ENCODE measurements around the gene TOM1.

DNA sequence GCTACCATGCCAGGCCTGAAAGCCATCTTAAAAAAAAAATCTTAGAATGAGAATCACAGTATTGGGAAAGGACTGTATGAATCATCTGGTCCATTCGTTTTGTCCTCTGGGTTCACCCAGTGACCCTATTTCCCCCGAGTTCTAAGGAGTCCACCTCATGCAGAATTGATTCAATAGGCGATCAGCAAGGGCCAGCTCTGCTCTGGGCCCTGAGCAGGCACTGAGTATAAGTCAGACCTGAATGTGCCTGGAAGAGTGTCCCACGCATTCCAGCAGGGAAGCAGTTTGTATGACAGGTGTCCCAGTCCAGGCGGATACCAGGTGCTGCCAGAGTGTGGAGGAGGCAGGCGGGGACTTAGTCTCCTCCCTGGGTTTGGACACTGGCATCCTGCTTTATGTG, 80.3 kb downstream of the TOM1 start:
- TF ChIP-seq, protein P1, sequence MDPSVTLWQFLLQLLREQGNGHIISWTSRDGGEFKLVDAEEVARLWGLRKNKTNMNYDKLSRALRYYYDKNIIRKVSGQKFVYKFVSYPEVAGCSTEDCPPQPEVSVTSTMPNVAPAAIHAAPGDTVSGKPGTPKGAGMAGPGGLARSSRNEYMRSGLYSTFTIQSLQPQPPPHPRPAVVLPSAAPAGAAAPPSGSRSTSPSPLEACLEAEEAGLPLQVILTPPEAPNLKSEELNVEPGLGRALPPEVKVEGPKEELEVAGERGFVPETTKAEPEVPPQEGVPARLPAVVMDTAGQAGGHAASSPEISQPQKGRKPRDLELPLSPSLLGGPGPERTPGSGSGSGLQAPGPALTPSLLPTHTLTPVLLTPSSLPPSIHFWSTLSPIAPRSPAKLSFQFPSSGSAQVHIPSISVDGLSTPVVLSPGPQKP (IDR thresholded peaks at IDR 0.05; ENCODE audit: low read depth, low read length): no peak
- TF ChIP-seq POLR2A (IDR thresholded peaks at IDR 0.05; ENCODE audit: low read length) (no peak), CBX8 (IDR thresholded peaks at IDR 0.05) (no peak), PHF8 (IDR thresholded peaks at IDR 0.05; ENCODE audit: borderline replicate concordance, low read depth) (no peak)
